Measurements from ENCODE around the gene CPA2.
"Not testable (repeated sequence)": the region's sequence is repeated elsewhere in the genome, so short reads cannot be mapped to it uniquely, and the experiment has no call there.

Gene CPA2
- total RNA-seq: 0 to 0.08 (median 0) reads per million in 18 experiments

GRCh38 chr7:130266258-130266960, at the start of gene CPA2:
Gene CPA2 (plus strand): TSS chr7:130266863. CDS start chr7:130266882, 19 bp downstream.
- no peak for DNase-seq

- no peak for DNase-seq
These were observed 47.6 kb upstream of the CPA2 start for GRCh38 chr7:130218806-130219620.

GRCh38 chr7:130219871-130220270, 46.8 kb upstream of the CPA2 start:
- DNase-seq: no peak

GRCh38 chr7:130221746-130222145, 44.9 kb upstream of the CPA2 start:
- DNase-seq: no peak

- DNase-seq: no peak
These were observed 43.0 kb upstream of the CPA2 start for GRCh38 chr7:130223646-130224045.

- no peak for DNase-seq
These were observed 42.5 kb upstream of the CPA2 start for GRCh38 chr7:130224210-130224609.

- not testable (repeated sequence) for DNase-seq
These were observed 41.7 kb upstream of the CPA2 start for GRCh38 chr7:130224923-130225322.

GRCh38 chr7:130226333-130226732, 40.3 kb upstream of the CPA2 start:
- DNase-seq: no peak

GRCh38 chr7:130227883-130228575, 38.6 kb upstream of the CPA2 start:
- DNase-seq: no peak

- DNase-seq: no peak
These were observed 37.7 kb upstream of the CPA2 start for GRCh38 chr7:130228840-130229502.

- not testable (repeated sequence) for DNase-seq
These were observed 36.7 kb upstream of the CPA2 start for GRCh38 chr7:130229981-130230380.

- no peak for DNase-seq
These were observed 34.9 kb upstream of the CPA2 start for GRCh38 chr7:130231792-130232191.

- no peak for DNase-seq
These were observed 34.5 kb upstream of the CPA2 start for GRCh38 chr7:130232209-130232608.

- no peak for DNase-seq
These were observed 32.6 kb upstream of the CPA2 start for GRCh38 chr7:130234078-130234477.

GRCh38 chr7:130236361-130236760, 30.3 kb upstream of the CPA2 start:
- not testable (repeated sequence) for DNase-seq

- DNase-seq: no peak
These were observed 26.4 kb upstream of the CPA2 start for GRCh38 chr7:130240240-130240639.

- DNase-seq: peak; percentile 16 to 51
These were observed 24.3 kb upstream of the CPA2 start for GRCh38 chr7:130242198-130243014.

GRCh38 chr7:130243486-130243885, 23.2 kb upstream of the CPA2 start:
- not testable (repeated sequence) for DNase-seq

GRCh38 chr7:130246491-130246890, 20.2 kb upstream of the CPA2 start:
- DNase-seq: not testable (repeated sequence)

GRCh38 chr7:130248842-130249241, 17.8 kb upstream of the CPA2 start:
- DNase-seq: not testable (repeated sequence)

- DNase-seq: not testable (repeated sequence)
These were observed 17.0 kb upstream of the CPA2 start for GRCh38 chr7:130249626-130250025.

GRCh38 chr7:130254555-130254954, 12.1 kb upstream of the CPA2 start:
- DNase-seq: no peak

Measured in inflammatory macrophage (primary cell).